ENCODE results near the gene NKD2. TPM values are rescaled to one million over a fixed set of nuclear protein-coding genes. Genes with fewer than 3 reads are reported as not detected.

Gene NKD2
- total and polyA plus RNA-seq, 2 experiments from 2014 or later, result 9.0 to 11.9 TPM

GRCh38 chr5:987761-988160 lies 20.8 kb upstream of the NKD2 start:
- TF ChIP-seq ETS1 (IDR thresholded peaks at IDR 0.05) (no peak), NANOG (IDR thresholded peaks at IDR 0.05; ENCODE audit: borderline replicate concordance) (no peak), JUNB (IDR thresholded peaks at IDR 0.05; ENCODE audit: unreplicated experiment) (no peak), EZH2 (IDR thresholded peaks at IDR 0.05; ENCODE audit: low read depth, unreplicated experiment) (no peak), CTCF (conservative IDR thresholded peaks at IDR 0.05; ENCODE audit: low read depth in 2 of 2) (no peak), ZNF114 (CRISPR knock-in tag; IDR thresholded peaks at IDR 0.05) (no peak), EZH2phosphoT487 (IDR thresholded peaks at IDR 0.05; ENCODE audit: unreplicated experiment) (no peak), ZNF331 (CRISPR knock-in tag; IDR thresholded peaks at IDR 0.05; ENCODE audit: low read depth) (no peak), STAT1 (IDR thresholded peaks at IDR 0.05; ENCODE audit: unreplicated experiment) (no peak), CREB1 (CRISPR knock-in tag; IDR thresholded peaks at IDR 0.05; ENCODE audit: low read depth) (no peak), POLR2AphosphoS5 (IDR thresholded peaks at IDR 0.05; ENCODE audit: low read depth) (no peak)
- TF ChIP-seq, protein P1, sequence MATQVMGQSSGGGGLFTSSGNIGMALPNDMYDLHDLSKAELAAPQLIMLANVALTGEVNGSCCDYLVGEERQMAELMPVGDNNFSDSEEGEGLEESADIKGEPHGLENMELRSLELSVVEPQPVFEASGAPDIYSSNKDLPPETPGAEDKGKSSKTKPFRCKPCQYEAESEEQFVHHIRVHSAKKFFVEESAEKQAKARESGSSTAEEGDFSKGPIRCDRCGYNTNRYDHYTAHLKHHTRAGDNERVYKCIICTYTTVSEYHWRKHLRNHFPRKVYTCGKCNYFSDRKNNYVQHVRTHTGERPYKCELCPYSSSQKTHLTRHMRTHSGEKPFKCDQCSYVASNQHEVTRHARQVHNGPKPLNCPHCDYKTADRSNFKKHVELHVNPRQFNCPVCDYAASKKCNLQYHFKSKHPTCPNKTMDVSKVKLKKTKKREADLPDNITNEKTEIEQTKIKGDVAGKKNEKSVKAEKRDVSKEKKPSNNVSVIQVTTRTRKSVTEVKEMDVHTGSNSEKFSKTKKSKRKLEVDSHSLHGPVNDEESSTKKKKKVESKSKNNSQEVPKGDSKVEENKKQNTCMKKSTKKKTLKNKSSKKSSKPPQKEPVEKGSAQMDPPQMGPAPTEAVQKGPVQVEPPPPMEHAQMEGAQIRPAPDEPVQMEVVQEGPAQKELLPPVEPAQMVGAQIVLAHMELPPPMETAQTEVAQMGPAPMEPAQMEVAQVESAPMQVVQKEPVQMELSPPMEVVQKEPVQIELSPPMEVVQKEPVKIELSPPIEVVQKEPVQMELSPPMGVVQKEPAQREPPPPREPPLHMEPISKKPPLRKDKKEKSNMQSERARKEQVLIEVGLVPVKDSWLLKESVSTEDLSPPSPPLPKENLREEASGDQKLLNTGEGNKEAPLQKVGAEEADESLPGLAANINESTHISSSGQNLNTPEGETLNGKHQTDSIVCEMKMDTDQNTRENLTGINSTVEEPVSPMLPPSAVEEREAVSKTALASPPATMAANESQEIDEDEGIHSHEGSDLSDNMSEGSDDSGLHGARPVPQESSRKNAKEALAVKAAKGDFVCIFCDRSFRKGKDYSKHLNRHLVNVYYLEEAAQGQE (IDR thresholded peaks at IDR 0.05; ENCODE audit: unreplicated experiment), result no peak
- TF ChIP-seq, protein P2, sequence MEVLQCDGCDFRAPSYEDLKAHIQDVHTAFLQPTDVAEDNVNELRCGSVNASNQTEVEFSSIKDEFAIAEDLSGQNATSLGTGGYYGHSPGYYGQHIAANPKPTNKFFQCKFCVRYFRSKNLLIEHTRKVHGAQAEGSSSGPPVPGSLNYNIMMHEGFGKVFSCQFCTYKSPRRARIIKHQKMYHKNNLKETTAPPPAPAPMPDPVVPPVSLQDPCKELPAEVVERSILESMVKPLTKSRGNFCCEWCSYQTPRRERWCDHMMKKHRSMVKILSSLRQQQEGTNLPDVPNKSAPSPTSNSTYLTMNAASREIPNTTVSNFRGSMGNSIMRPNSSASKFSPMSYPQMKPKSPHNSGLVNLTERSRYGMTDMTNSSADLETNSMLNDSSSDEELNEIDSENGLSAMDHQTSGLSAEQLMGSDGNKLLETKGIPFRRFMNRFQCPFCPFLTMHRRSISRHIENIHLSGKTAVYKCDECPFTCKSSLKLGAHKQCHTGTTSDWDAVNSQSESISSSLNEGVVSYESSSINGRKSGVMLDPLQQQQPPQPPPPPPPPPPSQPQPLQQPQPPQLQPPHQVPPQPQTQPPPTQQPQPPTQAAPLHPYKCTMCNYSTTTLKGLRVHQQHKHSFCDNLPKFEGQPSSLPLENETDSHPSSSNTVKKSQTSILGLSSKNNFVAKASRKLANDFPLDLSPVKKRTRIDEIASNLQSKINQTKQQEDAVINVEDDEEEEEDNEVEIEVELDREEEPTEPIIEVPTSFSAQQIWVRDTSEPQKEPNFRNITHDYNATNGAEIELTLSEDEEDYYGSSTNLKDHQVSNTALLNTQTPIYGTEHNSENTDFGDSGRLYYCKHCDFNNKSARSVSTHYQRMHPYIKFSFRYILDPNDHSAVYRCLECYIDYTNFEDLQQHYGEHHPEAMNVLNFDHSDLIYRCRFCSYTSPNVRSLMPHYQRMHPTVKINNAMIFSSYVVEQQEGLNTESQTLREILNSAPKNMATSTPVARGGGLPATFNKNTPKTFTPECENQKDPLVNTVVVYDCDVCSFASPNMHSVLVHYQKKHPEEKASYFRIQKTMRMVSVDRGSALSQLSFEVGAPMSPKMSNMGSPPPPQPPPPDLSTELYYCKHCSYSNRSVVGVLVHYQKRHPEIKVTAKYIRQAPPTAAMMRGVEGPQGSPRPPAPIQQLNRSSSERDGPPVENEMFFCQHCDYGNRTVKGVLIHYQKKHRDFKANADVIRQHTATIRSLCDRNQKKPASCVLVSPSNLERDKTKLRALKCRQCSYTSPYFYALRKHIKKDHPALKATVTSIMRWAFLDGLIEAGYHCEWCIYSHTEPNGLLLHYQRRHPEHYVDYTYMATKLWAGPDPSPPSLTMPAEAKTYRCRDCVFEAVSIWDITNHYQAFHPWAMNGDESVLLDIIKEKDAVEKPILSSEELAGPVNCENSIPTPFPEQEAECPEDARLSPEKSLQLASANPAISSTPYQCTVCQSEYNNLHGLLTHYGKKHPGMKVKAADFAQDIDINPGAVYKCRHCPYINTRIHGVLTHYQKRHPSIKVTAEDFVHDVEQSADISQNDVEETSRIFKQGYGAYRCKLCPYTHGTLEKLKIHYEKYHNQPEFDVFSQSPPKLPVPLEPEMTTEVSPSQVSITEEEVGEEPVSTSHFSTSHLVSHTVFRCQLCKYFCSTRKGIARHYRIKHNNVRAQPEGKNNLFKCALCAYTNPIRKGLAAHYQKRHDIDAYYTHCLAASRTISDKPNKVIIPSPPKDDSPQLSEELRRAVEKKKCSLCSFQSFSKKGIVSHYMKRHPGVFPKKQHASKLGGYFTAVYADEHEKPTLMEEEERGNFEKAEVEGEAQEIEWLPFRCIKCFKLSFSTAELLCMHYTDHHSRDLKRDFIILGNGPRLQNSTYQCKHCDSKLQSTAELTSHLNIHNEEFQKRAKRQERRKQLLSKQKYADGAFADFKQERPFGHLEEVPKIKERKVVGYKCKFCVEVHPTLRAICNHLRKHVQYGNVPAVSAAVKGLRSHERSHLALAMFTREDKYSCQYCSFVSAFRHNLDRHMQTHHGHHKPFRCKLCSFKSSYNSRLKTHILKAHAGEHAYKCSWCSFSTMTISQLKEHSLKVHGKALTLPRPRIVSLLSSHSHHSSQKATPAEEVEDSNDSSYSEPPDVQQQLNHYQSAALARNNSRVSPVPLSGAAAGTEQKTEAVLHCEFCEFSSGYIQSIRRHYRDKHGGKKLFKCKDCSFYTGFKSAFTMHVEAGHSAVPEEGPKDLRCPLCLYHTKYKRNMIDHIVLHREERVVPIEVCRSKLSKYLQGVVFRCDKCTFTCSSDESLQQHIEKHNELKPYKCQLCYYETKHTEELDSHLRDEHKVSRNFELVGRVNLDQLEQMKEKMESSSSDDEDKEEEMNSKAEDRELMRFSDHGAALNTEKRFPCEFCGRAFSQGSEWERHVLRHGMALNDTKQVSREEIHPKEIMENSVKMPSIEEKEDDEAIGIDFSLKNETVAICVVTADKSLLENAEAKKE (CRISPR knock-in tag; IDR thresholded peaks at IDR 0.05), result no peak
- Mint-ChIP-seq H3K4me3 (no peak overlapping the region), H3K27me3 (ENCODE audit: insufficient read depth, low read depth, poor library complexity) (peaks cover 12% of the 10 kb centered on the region), H3K36me3 (ENCODE audit: low read depth) (no peaks in the 10 kb centered on the region; the same call in 2 of the 3 replicates), H3K27ac (no peak overlapping the region), H3K9me3 (peaks cover 35% of the 10 kb centered on the region), H3K4me1 (peaks cover 9% of the 10 kb centered on the region; the same call in 2 of the 3 replicates)
- Histone ChIP-seq H4K20me1 (replicated peaks; ENCODE audit: insufficient read depth) (no peaks in the 10 kb centered on the region), H3F3A (replicated peaks; ENCODE audit: low read depth) (no peaks in the 10 kb centered on the region), H3K27me3 (ENCODE audit: insufficient read depth) (no peaks in the 10 kb centered on the region), H3K9me2 (ENCODE audit: insufficient read depth) (0 out of 2 replicates have a peak, but pooled peaks cover 4% of the 10 kb centered on the region), H2AFZ (no peak overlapping the region), H3K4me3 (no peak overlapping the region), H3K79me2 (replicated peaks; ENCODE audit: insufficient read depth) (no peaks in the 10 kb centered on the region), H3K4me2 (no peak overlapping the region), H3K4me1 (ENCODE audit: insufficient read depth) (no peaks in the 10 kb centered on the region), H3K36me3 (ENCODE audit: insufficient read depth) (no peaks in the 10 kb centered on the region), H3K27ac (ENCODE audit: low read depth) (no peak overlapping the region)
- DNase-seq (ENCODE audit: low spot score) (no peak), ATAC-seq (no peak)

Data from GM23338 (cell line).